ENCODE measurements around the gene SH3PXD2A.

The SH3PXD2A gene

GRCh38 chr10:103552856-103553742 is 302.3 kb downstream of the SH3PXD2A start:
- DNase-seq: no peak

DNA sequence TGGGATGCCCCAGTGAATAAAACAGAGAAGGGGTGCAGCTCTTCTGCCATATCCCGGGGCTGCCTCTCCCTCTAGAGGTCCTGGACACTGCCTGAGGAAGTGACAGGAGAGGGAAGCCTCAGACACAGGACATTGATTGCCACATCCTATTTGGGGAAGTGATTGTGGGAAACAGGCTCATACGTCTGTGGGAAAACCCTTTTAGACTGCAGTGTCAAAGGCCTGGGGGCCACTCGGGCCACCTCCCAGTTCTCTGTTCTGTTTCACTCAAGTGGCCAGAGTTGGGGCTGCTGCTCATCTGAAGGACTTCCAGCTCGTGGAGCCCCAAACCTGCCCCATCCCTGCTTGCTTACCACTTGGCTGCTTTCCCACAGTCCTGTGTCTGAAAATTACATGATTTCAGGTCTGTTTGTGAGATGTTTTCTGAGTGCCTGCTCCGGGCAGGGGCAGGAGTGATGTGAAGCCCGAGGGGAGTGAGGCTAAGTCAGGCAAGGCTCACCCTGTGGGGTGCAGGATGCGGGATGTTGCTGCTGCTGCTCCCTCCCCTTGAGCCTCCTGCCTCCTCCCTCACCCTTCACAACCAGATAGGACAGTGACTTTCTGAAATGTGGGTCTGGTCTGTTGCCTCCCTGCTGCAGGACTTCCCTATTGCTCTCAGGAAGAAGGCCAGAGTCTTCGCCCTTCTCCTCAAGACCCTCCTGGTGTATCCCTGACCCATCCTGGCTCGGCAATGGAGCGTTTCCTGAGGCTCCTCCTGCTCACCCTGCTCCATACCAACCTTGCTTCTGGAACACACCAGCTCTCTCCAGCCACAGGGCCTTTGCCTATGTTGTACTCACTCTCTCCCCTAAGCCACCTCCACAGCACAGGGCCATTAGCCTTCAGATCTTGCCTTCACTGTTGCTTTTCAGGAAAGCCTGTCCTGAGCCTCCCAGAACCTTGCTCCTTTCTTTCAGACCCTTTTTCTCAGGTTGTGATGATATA is 303.5 kb downstream of the SH3PXD2A start:
- no peak for DNase-seq

- no peak for DNase-seq
Observed at GRCh38 chr10:103550229-103550628, 305.1 kb downstream of the SH3PXD2A start.

DNA sequence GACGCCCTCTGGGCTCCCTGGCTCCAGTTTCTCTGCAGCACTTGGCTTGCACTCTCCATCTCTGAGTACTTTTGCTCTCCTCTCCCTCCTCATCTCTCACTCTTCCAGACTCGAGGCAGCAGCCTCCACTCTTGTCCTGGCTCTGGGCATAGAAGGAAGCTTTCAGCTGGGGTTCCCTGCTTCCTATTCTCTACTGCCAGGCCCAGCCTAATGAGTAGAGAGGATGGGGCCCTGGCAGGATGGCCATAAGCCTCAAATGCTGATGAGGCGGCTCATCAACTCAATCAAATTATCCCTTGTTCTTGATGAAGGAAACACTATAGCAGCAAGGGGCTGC is 306.1 kb downstream of the SH3PXD2A start:
- DNase-seq: no peak

DNA sequence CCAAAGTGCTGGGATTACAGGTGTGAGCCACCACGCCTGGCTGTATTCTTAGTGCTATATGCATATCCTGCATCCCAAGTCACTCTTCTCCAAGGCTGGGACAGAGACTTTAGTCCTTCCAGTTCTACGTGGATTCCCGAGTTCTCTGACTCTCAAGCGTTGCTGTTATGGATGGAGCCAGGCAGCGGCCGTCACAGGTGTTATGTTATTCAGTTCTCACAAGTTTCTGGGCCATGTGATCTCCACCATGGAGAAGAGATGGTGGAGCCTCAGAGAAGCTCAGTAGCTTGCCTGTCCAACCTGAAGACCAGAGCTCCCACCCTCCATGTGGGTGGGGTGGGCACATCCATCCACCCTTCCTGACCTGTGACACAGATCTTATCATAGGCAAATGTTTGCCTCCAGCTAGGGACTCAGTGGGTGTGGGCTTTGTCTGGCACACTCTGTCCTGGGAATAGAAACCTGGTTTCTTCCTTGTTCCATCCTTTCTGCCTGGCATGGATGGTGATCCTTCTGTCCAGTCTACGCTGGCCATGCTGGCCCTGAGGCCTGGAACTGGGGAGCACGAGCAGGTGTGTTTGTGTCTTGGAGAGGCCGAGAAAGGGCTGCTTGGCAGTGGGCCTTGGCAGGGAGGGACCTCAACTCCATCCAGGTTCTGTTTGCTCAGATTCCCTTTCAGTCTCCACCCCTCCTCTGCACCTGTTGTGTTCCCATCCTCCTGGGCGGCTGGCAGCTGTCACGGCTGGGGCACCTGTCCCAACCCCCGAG is 306.6 kb downstream of the SH3PXD2A start:
- no peak for DNase-seq

GRCh38 chr10:103548006-103548405 is 307.4 kb downstream of the SH3PXD2A start:
- DNase-seq: no peak

DNA sequence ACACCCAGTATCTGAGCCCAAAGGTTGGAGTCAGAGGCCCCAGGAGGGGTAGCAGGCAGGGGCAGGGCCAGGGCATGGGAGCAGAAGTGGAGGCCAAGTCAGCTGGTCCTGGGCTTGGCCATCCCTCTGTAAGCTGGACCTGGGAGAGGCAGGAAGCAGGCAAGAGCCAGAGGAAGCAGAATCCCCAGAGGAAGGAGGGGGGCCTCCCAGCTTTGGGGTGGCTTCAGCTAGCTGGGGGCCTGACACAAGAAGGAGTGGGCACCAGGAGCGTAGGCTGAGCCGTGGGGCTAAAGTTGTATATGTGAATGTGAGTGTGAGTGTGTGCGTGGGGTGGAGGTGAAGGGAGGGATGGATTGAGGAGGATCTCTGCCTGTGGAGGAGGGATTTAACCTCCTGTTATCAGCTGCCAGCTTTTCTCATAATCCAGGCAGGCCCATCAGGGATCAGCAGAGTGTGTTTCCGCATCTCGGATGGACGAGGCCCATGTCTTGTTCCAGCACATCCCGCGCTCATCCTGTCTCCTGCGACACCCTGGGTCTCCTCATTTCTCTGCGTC is 307.9 kb downstream of the SH3PXD2A start:
- no peak for DNase-seq

- DNase-seq: no peak
Observed at GRCh38 chr10:103546401-103546800, 309.0 kb downstream of the SH3PXD2A start.

GRCh38 chr10:103545771-103546281 is 309.6 kb downstream of the SH3PXD2A start:
- no peak for DNase-seq

- no peak for DNase-seq
Observed at GRCh38 chr10:103545366-103545765, 310.0 kb downstream of the SH3PXD2A start.

DNA sequence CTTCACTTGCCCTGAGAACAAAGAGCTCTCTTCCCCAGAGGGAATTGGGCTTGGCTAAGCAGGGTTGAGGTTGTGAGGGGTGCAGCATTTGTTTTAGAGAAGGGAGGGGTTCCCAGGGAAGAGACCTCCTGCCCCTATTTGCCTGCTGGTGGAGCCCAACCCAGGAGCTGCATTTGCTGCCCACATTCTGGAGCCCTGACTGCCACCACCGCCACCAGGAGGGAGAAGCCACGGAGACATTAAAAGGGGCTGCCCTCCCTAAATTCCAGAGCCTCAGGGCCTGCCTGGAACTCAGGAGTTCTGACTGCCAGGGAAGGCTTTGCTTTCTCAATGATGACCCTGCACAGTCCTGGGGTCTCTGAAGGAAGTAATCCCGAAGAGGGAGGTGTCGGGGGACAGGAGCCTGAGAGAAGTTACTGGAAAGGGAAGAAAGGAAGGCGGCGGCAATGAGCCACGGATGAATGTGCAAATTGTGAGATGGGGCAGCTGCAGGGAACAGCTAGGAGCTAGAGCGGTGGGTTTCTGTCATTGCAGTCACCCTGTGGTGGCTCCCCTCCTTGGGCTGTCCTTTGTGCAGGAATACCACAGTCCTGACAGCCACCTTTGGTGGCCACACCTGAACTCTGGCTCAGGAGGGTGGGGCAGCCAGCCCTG is 310.6 kb downstream of the SH3PXD2A start:
- DNase-seq: no peak
